Measurements from ENCODE around the gene CTU2.

Gene CTU2

DNA sequence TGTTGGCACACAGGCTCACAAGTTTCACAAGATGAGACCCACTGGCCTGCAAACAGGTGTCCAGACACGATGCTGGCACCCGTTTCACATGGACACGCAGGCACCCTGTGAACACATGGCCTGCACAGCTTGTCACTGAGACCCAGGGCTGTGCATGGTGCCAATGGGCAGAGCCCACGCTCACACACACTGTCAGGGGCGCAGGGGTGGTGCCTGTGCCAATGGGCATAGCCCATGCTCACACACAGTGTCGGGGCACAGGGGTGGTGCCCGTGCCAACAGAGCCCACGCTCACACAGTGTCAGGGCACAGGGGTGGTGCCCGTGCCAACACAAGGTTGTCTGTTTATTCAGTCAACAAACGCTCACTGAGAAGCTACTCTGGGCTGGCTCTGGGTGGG is 29.3 kb downstream of the CTU2 start:
- no peak overlapping the region for H3K4me3 ChIP-seq (ENCODE audit: low read depth in 1 of 2, low read length in 1 of 2)
- no peaks in the 10 kb centered on the region for H3K27me3 ChIP-seq
- TF ChIP-seq, protein P1, sequence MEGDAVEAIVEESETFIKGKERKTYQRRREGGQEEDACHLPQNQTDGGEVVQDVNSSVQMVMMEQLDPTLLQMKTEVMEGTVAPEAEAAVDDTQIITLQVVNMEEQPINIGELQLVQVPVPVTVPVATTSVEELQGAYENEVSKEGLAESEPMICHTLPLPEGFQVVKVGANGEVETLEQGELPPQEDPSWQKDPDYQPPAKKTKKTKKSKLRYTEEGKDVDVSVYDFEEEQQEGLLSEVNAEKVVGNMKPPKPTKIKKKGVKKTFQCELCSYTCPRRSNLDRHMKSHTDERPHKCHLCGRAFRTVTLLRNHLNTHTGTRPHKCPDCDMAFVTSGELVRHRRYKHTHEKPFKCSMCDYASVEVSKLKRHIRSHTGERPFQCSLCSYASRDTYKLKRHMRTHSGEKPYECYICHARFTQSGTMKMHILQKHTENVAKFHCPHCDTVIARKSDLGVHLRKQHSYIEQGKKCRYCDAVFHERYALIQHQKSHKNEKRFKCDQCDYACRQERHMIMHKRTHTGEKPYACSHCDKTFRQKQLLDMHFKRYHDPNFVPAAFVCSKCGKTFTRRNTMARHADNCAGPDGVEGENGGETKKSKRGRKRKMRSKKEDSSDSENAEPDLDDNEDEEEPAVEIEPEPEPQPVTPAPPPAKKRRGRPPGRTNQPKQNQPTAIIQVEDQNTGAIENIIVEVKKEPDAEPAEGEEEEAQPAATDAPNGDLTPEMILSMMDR (IDR thresholded peaks at IDR 0.05): no peak
- peaks cover 2 to 8% of the 10 kb centered on the region in 2 experiments for H3K4me1 ChIP-seq (ENCODE audit: control insufficient read depth in 1 of 2, insufficient read depth in 1 of 2, low read depth in 1 of 2, low read length in 1 of 2)
- H3K27ac ChIP-seq: no peak overlapping the region
- H3K9me3 ChIP-seq: no peaks in the 10 kb centered on the region
- peaks cover 34% of the 10 kb centered on the region for H3K36me3 ChIP-seq

- Histone ChIP-seq H3K36me3 (peaks cover 35% of the 10 kb centered on the region), H3K27me3 (no peaks in the 10 kb centered on the region), H3K27ac (no peak overlapping the region), H3K4me1 (ENCODE audit: control insufficient read depth in 1 of 2, insufficient read depth in 1 of 2, low read depth in 1 of 2, low read length in 1 of 2) (peaks cover 2 to 8% of the 10 kb centered on the region in 2 experiments), H3K4me3 (ENCODE audit: low read depth in 1 of 2, low read length in 1 of 2) (no peak overlapping the region), H3K9me3 (no peaks in the 10 kb centered on the region)
- TF ChIP-seq, protein P1 (IDR thresholded peaks at IDR 0.05): no peak
These were observed 29.8 kb downstream of the CTU2 start for GRCh38 chr16:88736088-88736487.

DNA sequence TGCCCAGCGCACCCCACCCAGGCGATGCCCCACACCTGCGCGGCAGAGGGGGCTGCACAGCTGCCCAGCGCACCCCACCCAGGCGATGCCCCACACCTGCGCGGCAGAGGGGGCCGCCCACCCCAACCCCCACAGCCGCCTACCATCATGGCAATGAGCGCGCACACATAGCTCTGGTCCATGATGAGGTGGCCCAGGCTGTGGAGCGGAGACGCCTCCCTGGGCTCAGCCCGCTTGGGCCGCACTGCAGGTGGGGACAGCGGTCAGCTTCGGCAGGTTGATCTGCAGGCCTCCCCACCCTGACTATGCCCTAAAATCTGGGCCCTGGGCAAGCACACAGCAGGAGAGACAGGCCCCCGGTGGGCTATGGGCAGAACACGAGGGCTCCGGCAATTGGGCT is 30.2 kb downstream of the CTU2 start:
- Histone ChIP-seq H3K4me1 (ENCODE audit: control insufficient read depth in 1 of 2, insufficient read depth in 1 of 2, low read depth in 1 of 2, low read length in 1 of 2) (peaks cover 2 to 8% of the 10 kb centered on the region in 2 experiments), H3K4me3 (ENCODE audit: low read depth in 1 of 2, low read length in 1 of 2) (no peak overlapping the region), H3K9me3 (no peaks in the 10 kb centered on the region), H3K27me3 (no peaks in the 10 kb centered on the region), H3K36me3 (peaks cover 35% of the 10 kb centered on the region), H3K27ac (no peak overlapping the region)
- TF ChIP-seq, protein P1 (IDR thresholded peaks at IDR 0.05): no peak

DNA sequence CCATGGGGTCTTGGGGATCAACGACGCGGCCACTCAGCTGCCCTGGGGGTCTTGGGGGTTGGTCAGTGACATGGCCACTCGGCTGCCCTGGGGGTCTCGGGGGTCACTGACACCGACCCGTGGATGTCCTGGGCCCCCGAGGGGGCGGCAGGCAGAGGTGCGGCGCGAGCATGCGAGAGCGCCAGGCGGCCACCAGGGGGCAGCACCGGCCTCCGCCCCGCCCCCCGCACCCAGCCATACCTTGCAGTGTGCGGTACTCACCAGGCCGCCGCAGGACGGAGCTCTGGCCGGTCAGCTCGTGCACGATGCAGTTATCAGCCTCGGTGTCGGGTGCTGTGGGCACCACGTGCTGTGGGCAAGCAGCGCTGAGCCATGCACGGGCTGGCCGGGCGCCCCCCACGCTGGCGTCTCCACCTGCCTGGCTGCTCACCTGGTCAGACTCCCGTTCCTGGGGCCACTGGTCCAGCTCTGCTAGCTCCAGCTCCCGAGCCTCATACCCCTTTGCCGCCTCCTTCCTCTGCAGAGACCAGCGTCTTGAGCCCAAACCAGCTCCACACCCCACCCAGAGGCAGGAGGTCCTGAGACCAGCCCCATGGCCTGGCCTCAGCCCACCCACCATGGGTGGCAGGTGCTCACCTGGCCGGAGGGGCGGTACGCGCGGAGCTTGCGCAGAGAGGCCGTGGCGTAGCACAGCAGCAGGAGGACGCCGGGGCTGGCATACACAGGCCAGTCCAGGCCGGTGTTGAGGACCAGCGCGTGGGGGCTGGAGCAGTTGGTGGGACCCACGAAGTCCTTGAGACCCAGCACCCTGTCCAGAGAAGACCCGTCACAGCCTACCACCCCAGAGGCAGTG is 31.2 kb downstream of the CTU2 start:
- Histone ChIP-seq H3K36me3 (peaks cover 33% of the 10 kb centered on the region), H3K9me3 (no peaks in the 10 kb centered on the region), H3K27ac (no peak overlapping the region), H3K4me3 (ENCODE audit: low read depth in 1 of 2, low read length in 1 of 2) (no peak overlapping the region), H3K4me1 (ENCODE audit: control insufficient read depth in 1 of 2, insufficient read depth in 1 of 2, low read depth in 1 of 2, low read length in 1 of 2) (peaks cover 2 to 8% of the 10 kb centered on the region in 2 experiments), H3K27me3 (no peaks in the 10 kb centered on the region)
- TF ChIP-seq, protein P1 (IDR thresholded peaks at IDR 0.05): peak; percentile 98

- Histone ChIP-seq H3K9me3 (no peaks in the 10 kb centered on the region), H3K27me3 (no peaks in the 10 kb centered on the region), H3K4me1 (ENCODE audit: control insufficient read depth in 1 of 2, insufficient read depth in 1 of 2, low read depth in 1 of 2, low read length in 1 of 2) (peaks cover 2 to 9% of the 10 kb centered on the region in 2 experiments), H3K27ac (no peak overlapping the region), H3K4me3 (ENCODE audit: low read depth in 1 of 2, low read length in 1 of 2) (no peak overlapping the region), H3K36me3 (peaks cover 25% of the 10 kb centered on the region)
- TF ChIP-seq, protein P1 (IDR thresholded peaks at IDR 0.05): no peak
These were observed 32.1 kb downstream of the CTU2 start for GRCh38 chr16:88738151-88739084.
